H1 (cell line): ENCODE results near the gene KCTD19. TPM values are rescaled to one million over a fixed set of nuclear protein-coding genes. Genes with fewer than 3 reads are reported as not detected.

ENCODE experiments used
- ASH2L ChIP-seq: fragments of 200-600, 300-600 bp; sonication (generic); IDR thresholded peaks from one replicate; pipeline ENCODE4 v1.7.1; 2017; ENCODE audit warnings: low read length
- BACH1 ChIP-seq: IDR thresholded peaks from 2 replicates; pipeline ENCODE4 v1.6.1; 2012; ENCODE audit warnings: low read length, improper control_type of control experiment
- CEBPB ChIP-seq: IDR thresholded peaks from 2 replicates; pipeline ENCODE4 v1.6.1; 2012; ENCODE audit warnings: low read depth, low read length
- CHD2 ChIP-seq: IDR thresholded peaks from 2 replicates; pipeline ENCODE4 v1.6.1; 2012; ENCODE audit warnings: low read length, improper control_type of control experiment
- EGR1 ChIP-seq: IDR thresholded peaks from 2 replicates; pipeline ENCODE4 v1.6.1; 2011; ENCODE audit warnings: low read depth, low read length, borderline replicate concordance
- EZH2 ChIP-seq: fragments of 200-600 bp; sonication (generic); IDR thresholded peaks from 2 replicates; pipeline ENCODE4 v1.7.1; 2012; ENCODE audit warnings: low read depth, mild to moderate bottlenecking, moderate library complexity, low read length, inconsistent platforms; ENCODE audit not compliant: severe bottlenecking
- GTF2F1 ChIP-seq: IDR thresholded peaks from 2 replicates; pipeline ENCODE4 v1.6.1; 2012; ENCODE audit warnings: low read depth, low read length, improper control_type of control experiment, borderline replicate concordance
- JUN ChIP-seq: IDR thresholded peaks from 2 replicates; pipeline ENCODE4 v1.6.1; 2011; ENCODE audit warnings: low read depth, mild to moderate bottlenecking, improper control_type of control experiment, low read length
- KDM5A ChIP-seq: fragments of 200-600 bp; IDR thresholded peaks from 2 replicates; pipeline ENCODE4 v1.7.1; 2012; ENCODE audit warnings: mild to moderate bottlenecking, low read length, inconsistent platforms, mixed read lengths
- RXRA ChIP-seq: IDR thresholded peaks from 2 replicates; pipeline ENCODE4 v1.6.1; 2011; ENCODE audit warnings: low read depth, mild to moderate bottlenecking, low read length, moderate library complexity; ENCODE audit not compliant: insufficient read depth
- SP2 ChIP-seq: IDR thresholded peaks from 2 replicates; pipeline ENCODE4 v1.6.1; 2012; ENCODE audit warnings: mild to moderate bottlenecking, low read length, inconsistent platforms
- SRF ChIP-seq: IDR thresholded peaks from 2 replicates; pipeline ENCODE4 v1.6.1; 2011; ENCODE audit warnings: mild to moderate bottlenecking, low read depth, low read length, moderate library complexity
- SUZ12 ChIP-seq: fragments of 200-600 bp; sonication (generic); IDR thresholded peaks from 2 replicates; pipeline ENCODE4 v1.6.1; 2012; ENCODE audit warnings: mild to moderate bottlenecking, inconsistent platforms, low read length, moderate library complexity, mixed read lengths
- TCF12 ChIP-seq: IDR thresholded peaks from 2 replicates; pipeline ENCODE4 v1.6.1; 2011; ENCODE audit warnings: low read depth, mild to moderate bottlenecking, low read length
- polyA plus RNA-seq, 7 experiments: library from polyadenylated mRNA; depleted of rRNA in 3 of 7; stranded (reverse) in 5 of 7; unstranded in 2 of 7; fragments of >200 nt in 5 of 7; fragments of 200-250 nt in 2 of 7; gene quantifications; 1 replicate in 5 of 7; 2 replicates in 1 of 7; 4 replicates in 1 of 7; pipeline versions ENCODE4 v1.2.1 to v1.2.3, GENCODE V29; 2011 to 2013; ENCODE audit warnings: missing spikeins in 2 of 7, mixed read lengths in 2 of 7
- total RNA-seq: library from RNA; stranded (reverse); fragmentation: NEBNext Ultra II Directional; extraction: Animal tissue kit (Norgen Biotek cat#: 25700); gene quantifications from 2 replicates; pipeline ENCODE4 v1.2.1, GENCODE V29; 2021

The KCTD19 gene
- total and polyA plus RNA-seq, 2 of the 8 experiments (the other 6 are each of a cell fraction or from before 2014, with no cell fraction given): 0.06 to 0.24 TPM

DNA sequence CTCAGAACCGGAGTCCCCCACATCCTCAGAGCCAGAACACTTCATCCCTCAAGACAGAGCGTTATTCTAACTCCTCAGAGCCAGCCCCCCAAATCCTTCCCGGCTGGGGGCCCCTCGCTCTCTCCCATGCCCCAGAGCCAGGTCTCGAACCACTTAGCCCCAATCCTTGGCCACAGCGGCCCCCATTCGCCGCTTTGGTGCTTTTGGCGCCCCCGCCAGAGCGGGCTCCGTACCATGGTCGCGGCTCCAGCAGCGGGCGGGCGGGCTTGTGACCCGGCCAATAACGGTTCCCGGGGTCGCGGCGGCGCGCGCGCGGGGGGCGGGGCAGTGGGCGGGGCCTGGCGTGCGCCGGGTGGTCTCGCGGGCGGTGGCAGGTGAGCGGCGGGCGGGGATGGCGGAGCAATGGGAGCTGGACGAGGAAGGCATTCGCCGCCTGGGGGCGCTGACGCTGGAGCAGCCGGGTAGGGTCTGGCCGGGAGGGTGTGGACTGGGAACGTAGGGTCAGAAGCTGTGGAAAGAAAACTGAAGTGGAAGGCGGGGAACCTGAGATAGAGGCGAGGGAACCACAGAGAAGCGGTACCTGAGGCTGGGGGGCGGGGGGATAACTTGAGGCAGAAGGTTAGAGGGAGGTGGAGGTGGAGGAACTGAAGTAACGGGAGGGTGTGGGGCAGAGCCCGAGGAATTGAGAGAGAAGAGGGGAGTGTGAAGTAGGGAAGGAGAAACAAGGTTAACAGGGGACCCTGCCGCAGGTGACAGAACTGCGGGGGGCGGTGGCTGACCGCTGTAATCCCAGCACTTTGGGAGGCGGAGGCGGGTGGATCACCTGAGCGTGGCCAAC, at the start of gene KCTD19, which contains the start of gene LRRC36 (continued):
- no peak for TF ChIP-seq JUN
- no peak for TF ChIP-seq CHD2
- no peak for TF ChIP-seq SUZ12
- peak; percentile 22 for TF ChIP-seq EZH2
- no peak for TF ChIP-seq RXRA
- no peak for TF ChIP-seq BACH1
- TF ChIP-seq SRF: no peak
- TF ChIP-seq EGR1: no peak
- TF ChIP-seq ASH2L: no peak
- no peak for TF ChIP-seq CEBPB
- no peak for TF ChIP-seq SP2
- TF ChIP-seq KDM5A: no peak
- TF ChIP-seq GTF2F1: no peak
- no peak for TF ChIP-seq TCF12
